HTERT RPE-1 (cell line): ENCODE measurements around the gene ADAM11.

ENCODE experiments used
- in situ Hi-C: fragments of 300-500 bp; cut with MboI; formaldehyde crosslinking; loops from 4 replicates; pipeline ENCODE4 v1.14.3; 2020; ENCODE audit warnings: low sequenced_read_pairs

The ADAM11 gene

GRCh38 chr17:44775136-44775837 is 16.5 kb downstream of the ADAM11 start:
- in situ Hi-C loops, result no loop called here

GRCh38 chr17:44775838-44776621 is 17.2 kb downstream of the ADAM11 start:
- in situ Hi-C loops, result no loop called here

GRCh38 chr17:44776628-44777393 is 18.0 kb downstream of the ADAM11 start:
- in situ Hi-C loops, result no loop called here

DNA sequence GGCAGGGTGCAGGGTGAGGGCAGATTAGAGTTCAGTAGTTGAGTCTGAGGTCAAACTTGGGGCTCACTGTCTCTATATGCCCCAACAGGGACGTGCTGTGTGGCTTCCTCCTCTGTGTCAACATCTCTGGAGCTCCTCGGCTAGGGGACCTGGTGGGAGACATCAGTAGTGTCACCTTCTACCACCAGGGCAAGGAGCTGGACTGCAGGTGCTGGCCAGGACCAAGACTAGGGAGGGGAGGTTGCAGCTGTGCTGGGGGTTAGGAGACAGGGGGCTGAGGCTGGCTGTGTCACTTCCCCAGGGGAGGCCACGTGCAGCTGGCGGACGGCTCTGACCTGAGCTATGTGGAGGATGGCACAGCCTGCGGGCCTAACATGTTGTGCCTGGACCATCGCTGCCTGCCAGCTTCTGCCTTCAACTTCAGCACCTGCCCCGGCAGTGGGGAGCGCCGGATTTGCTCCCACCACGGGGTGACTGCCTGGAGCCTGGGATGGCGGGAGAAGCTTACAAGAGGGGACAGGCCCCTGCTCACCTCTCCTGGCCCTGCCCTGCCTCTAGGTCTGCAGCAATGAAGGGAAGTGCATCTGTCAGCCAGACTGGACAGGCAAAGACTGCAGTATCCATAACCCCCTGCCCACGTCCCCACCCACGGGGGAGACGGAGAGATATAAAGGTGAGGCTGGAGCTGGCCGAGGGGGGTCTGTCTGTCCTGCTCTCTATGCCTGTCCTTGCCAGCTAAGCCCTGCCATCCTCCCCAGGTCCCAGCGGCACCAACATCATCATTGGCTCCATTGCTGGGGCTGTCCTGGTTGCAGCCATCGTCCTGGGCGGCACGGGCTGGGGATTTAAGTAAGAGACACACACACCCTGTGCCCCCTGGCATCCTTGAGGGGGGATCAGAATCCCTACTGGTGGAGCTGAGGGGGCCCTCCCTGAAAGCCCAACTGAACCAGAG is 18.9 kb downstream of the ADAM11 start:
- in situ Hi-C loops, result no loop called here

- in situ Hi-C loops, result no loop called here
These were observed 19.9 kb downstream of the ADAM11 start for GRCh38 chr17:44778656-44779210.

DNA sequence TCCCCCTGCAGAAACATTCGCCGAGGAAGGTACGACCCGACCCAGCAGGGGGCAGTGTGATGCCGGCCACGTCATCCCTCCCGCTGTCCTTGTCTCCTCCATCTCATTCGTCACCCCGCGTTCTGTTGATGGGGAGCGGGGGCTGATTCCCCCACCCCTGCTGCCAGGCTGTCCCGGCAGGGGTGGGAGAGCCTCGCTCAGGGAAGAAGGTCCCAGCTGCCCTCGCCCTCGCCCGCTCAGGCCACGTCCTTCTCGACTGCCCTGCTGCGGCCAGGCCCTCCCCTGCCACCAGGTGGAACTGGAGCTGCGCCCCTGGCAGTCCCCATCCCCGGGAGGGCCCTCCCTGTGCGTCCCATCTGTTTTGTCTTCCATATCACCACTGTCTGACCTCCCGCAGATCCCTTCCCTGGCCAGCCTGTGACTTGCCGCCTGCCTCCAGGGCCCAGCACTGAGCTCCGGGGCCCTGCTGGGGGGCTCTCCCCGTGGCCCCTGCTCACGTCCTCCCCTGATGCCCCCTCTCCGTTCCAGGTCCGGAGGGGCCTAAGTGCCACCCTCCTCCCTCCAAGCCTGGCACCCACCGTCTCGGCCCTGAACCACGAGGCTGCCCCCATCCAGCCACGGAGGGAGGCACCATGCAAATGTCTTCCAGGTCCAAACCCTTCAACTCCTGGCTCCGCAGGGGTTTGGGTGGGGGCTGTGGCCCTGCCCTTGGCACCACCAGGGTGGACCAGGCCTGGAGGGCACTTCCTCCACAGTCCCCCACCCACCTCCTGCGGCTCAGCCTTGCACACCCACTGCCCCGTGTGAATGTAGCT is 20.6 kb downstream of the ADAM11 start:
- in situ Hi-C loops, result no loop called here

- in situ Hi-C loops, result no loop called here
These were observed 21.4 kb downstream of the ADAM11 start for GRCh38 chr17:44780161-44780560.

DNA sequence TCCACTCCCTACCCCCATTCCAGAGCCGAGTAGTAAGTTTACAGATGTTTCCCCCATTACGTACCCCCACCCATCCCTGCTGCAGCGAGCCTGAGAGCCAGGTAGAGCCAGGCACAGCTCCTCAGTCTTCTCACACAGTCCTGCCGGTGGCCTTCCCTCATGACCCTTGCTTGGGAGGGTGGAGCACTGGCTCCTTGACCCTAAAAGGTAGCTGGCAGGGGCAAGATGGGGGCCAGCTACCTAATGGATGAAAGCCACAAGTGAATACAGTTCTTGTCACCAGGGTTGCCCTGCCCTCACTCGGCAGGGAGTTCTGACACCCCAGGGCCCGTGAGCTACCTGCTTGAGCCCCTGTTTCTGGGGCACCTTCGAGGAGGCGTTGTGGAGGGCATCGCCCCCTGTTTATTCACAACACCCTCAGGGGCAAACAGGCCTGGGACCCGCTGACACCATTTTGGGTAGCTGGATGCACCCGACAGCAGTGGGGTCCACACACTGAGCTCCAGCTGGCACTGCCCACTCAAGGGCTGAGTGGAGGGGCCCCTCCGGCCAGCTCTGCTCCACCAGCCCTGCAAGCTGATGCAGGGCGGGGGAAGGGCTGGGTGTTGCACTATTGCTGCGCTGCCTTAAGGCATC is 22.2 kb downstream of the ADAM11 start:
- in situ Hi-C loops, result no loop called here

DNA sequence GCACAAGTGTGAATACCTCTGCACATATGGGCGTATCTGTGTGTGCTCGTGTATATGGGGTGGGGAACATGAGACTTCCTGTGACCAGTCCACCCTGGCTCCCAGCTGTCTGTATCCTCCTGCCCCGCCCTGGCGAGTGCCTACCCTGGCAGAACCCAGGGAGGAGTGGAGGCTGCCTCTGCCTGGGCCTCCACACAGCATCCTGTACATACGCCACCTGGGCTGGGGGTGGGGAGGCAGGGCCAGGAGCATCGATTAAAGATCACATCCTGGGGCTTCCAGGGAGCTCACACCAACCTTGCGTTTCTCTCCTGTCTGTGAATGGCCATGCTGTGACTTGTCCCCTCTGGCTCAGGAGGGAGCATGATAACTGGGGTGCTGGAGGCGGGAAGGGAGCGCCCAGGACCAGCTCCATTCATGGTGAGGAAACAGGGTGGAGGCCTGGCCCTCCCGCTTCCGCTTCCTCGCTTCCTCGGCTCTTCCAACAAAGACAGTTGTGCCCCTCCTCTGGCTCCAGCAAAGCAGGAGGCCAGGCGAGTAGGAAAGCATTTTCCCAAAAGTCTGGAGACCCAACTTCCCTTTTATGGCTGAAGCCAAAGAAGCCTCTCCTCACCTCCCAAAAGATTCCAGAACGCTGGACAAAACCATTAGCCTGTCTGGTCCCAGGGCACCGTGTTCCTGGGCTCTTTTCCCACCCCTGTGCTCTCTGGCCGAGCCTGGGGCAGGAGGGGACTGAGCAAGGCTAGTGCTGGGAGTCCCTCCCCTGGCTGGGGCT is 22.9 kb downstream of the ADAM11 start:
- in situ Hi-C loops, result no loop called here

- in situ Hi-C loops, result no loop called here
These were observed 23.6 kb downstream of the ADAM11 start for GRCh38 chr17:44782326-44782850.

DNA sequence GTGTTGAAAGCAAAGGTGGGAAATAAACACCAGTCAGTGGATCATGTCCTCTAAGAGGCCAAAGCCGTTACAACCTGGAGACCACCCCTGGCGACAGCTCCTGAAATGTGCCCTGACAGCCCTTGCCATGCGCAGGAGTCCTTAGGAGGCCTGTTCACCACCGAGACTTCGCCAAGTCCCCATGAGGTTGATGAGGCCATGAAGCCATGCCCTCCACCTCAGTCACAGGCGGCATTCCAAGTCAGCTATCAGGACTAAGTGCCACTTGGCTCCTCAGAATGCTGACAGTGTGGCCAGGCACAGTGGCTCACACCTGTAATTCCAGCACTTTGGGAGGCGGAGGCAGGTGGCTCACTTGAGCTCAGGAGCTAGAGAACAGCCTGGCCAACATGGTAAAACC is 27.1 kb downstream of the ADAM11 start:
- in situ Hi-C loops, result no loop called here

- in situ Hi-C loops, result no loop called here
These were observed 27.8 kb downstream of the ADAM11 start for GRCh38 chr17:44786551-44787081.

DNA sequence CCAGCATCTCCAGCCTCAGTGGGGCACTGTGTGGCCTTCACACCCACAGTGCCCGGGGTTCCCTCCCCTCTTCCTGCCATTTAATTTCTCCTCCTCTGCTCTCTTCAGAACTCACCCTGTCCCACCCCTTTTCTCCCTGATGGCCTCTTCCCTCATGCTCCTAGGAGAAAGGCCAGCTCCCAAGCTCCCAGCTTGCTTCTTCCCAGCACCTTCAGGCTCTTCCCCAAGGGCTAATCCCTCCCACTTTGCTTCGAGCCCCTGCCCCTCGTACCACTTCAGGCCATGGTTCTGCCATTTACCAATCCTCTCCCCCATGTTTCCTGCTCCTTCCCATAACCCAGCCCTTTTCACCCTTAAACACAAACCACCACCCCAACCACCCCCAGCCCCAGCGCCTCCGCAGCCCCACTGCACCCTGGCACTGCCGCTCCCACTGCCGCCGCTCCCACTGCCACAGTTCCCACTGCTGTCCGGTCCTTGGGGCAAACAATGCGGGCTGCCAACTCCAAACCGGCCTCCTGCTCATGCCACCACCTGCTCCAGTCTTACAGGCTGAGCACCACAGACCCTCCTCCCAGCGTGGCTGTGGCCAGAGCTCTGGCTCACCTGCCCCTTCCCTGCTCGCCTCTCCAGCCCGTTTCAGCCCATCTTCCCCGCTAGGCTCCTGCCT is 28.6 kb downstream of the ADAM11 start:
- in situ Hi-C loops, result no loop called here

DNA sequence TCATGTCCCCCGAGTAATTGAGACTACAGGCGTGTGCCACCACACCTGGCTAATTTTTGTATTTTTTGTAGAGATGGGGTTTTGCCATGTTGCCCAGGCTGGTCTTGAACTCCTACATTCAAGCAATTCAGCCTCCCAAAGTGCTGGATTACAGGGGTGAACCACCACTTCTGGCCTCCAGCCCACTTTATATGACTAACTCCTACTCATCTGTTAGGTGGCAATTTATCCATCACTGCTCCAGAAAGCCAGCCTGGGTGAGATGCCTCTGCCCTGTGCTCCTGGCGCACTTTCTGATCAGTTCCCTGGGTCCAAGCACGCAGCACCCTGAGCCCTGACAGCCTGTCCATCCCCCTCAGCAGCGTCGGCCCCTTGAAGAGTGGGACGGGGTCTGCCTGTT is 29.4 kb downstream of the ADAM11 start:
- in situ Hi-C loops, result no loop called here

- in situ Hi-C loops, result no loop called here
These were observed 33.5 kb downstream of the ADAM11 start for GRCh38 chr17:44792276-44792675.

DNA sequence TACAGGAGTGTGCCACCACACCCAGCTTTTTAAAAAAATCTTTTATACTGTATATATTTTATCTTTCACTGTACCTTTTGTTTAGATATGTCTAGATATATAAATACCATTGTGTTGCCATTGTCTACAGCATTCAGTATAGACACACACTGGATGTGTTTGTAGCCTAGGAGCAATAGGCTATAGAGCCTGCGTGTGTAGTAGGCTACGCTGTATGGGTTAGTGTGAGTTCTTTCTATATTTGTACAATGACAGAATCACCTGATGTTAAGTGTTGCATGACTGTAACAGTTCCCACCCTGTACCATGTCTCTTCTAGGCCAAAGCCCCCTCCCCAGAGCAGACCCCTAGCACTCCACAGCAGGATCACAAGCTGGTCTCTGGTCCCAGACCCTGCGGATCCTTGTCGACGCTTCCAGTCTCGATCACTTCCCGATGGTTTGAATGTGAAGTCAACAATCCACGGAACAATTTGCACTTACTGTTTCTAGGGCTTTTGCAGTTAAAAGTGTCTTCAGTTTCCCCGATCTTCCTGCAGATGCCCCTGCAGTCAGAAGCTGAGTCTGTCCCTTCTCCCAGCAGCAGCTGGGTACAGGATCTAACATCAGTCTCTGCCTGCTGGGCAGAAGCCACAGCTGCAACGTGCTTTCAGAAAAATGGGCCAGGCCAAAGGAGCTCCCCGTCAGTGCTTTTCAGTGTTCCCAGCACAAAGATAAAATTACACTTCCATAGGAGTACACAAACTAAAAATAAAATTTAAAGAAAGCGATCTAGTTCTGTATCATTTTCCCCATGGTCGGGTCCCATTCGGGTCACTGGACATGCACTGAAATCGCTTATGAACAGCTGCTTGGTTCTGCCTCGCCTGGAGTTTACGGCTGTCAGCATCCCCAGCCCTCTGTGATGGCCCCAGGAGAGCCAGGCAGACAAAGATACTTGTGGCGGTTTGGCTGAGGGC is 35.4 kb downstream of the ADAM11 start:
- in situ Hi-C loops, result no loop called here
